Mesendoderm (in vitro differentiated cells): ENCODE results near the gene FBH1.
"Not testable (repeated sequence)": the region's sequence is repeated elsewhere in the genome, so short reads cannot be mapped to it uniquely, and the experiment has no call there.

Source experiments
- DNase-seq: peaks from one replicate; pipeline ENCODE4 v3.0.0; 2013
- H2AK5ac ChIP-seq: 2 replicates; pipeline ENCODE4 v1.6.1; 2013; ENCODE audit warnings: low read length, inconsistent platforms
- H2BK120ac ChIP-seq: 2 replicates; pipeline ENCODE4 v1.6.1; 2013; ENCODE audit warnings: low read depth, mild to moderate bottlenecking, low read length, moderate library complexity, mixed read lengths
- H2BK15ac ChIP-seq: replicated peaks from 2 replicates; pipeline ENCODE4 v1.6.1; 2013; ENCODE audit warnings: low read depth, mild to moderate bottlenecking, moderate library complexity
- H2BK5ac ChIP-seq: 2 replicates; pipeline ENCODE4 v1.6.1; 2013; ENCODE audit warnings: low read length, inconsistent platforms
- H3K18ac ChIP-seq: 2 replicates; pipeline ENCODE4 v1.6.1; 2013; ENCODE audit warnings: mild to moderate bottlenecking, low read length, mixed read lengths
- H3K23ac ChIP-seq: one replicate; pipeline ENCODE4 v1.6.1; 2013; ENCODE audit warnings: low read length
- H3K27ac ChIP-seq: 2 replicates; pipeline ENCODE4 v1.5.1; 2013; ENCODE audit warnings: low read depth, mild to moderate bottlenecking, inconsistent platforms, low read length, moderate library complexity
- H3K27me3 ChIP-seq: 2 replicates; pipeline ENCODE4 v1.6.1; 2013; ENCODE audit warnings: low read length, control low read depth, mild to moderate bottlenecking, inconsistent platforms; ENCODE audit not compliant: insufficient read depth, poor library complexity
- H3K36me3 ChIP-seq: 2 replicates; pipeline ENCODE4 v1.6.1; 2013; ENCODE audit warnings: low read length, inconsistent platforms; ENCODE audit not compliant: control insufficient read depth, insufficient read depth
- H3K4ac ChIP-seq: one replicate; pipeline ENCODE4 v1.6.1; 2013; ENCODE audit warnings: low read depth, mild to moderate bottlenecking, low read length, moderate library complexity
- H3K4me1 ChIP-seq: 2 replicates; pipeline ENCODE4 v1.6.1; 2013; ENCODE audit warnings: low read depth, low read length, inconsistent platforms; ENCODE audit not compliant: control insufficient read depth
- H3K4me2 ChIP-seq: 2 replicates; pipeline ENCODE4 v1.6.1; 2013; ENCODE audit warnings: low read length
- H3K4me3 ChIP-seq: 2 replicates; pipeline ENCODE4 v1.5.1; 2013; ENCODE audit warnings: mild to moderate bottlenecking, low read length
- H3K56ac ChIP-seq: one replicate; pipeline ENCODE4 v1.6.1; 2013; ENCODE audit warnings: low read length
- H3K79me1 ChIP-seq: 2 replicates; pipeline ENCODE4 v1.6.1; 2013; ENCODE audit warnings: low read length, inconsistent platforms
- H3K79me2 ChIP-seq: 2 replicates; pipeline ENCODE4 v1.6.1; 2013; ENCODE audit warnings: mild to moderate bottlenecking, low read length; ENCODE audit not compliant: control insufficient read depth, insufficient read depth
- H3K9ac ChIP-seq: 2 replicates; pipeline ENCODE4 v1.6.1; 2013; ENCODE audit warnings: low read length, inconsistent platforms
- H4K5ac ChIP-seq: one replicate; pipeline ENCODE4 v1.6.1; 2013; ENCODE audit warnings: low read length
- H4K8ac ChIP-seq: one replicate; pipeline ENCODE4 v1.6.1; 2013; ENCODE audit warnings: low read depth, mild to moderate bottlenecking, control low read depth, low read length, moderate library complexity
- WGBS: extraction: QIAGEN DNeasy Blood & Tissue Kit; methylation state at CpG from one replicate; pipeline ENCODE4 v1.1.7; 2013; ENCODE audit warnings: low lambda C conversion rate, missing lambda C conversion rate; ENCODE audit not compliant: insufficient coverage; ENCODE audit errors: extremely low coverage; 5-methylcytosine and 5-hydroxymethylcytosine counted together

FBH1 gene

DNA sequence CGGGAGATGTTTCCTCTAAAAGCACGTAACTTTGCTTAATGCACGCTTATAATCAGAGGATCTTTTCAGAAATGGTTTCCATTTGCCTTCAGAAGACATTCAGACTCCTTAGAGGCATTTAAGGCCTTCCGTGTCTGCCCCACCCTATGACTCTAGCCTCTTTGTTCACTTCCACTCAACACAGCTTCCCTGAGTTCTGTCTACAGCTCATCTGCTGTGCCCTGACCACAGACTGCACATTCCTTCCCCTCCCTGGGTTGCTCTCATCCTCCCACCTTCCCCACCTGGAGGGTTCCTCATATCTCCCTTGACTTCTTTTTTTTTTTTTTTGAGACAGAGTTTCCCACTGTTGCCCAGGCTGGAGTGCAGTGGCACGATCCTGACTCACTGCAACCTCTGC, 16.6 kb downstream of the FBH1 start:
- Histone ChIP-seq H3K4me2 (no peak overlapping the region), H2BK120ac (no peak overlapping the region), H3K27ac (no peak overlapping the region), H3K4me3 (no peak overlapping the region), H3K27me3 (no peaks in the 10 kb centered on the region), H3K4ac (no peak overlapping the region), H4K5ac (no peak overlapping the region), H3K56ac (no peak overlapping the region), H3K9ac (no peak overlapping the region), H2AK5ac (no peak overlapping the region), H3K4me1 (no peaks in the 10 kb centered on the region), H3K79me2 (no peaks in the 10 kb centered on the region), H3K79me1 (peaks cover 4% of the 10 kb centered on the region), H3K36me3 (peaks cover 11% of the 10 kb centered on the region), H2BK15ac (no peak overlapping the region), H4K8ac (no peak overlapping the region), H2BK5ac (no peak overlapping the region), H3K23ac (no peak overlapping the region), H3K18ac (no peak overlapping the region)
- WGBS = no CpG with 5 or more reads among the region's 5 CpGs
- DNase-seq = no peak

DNA sequence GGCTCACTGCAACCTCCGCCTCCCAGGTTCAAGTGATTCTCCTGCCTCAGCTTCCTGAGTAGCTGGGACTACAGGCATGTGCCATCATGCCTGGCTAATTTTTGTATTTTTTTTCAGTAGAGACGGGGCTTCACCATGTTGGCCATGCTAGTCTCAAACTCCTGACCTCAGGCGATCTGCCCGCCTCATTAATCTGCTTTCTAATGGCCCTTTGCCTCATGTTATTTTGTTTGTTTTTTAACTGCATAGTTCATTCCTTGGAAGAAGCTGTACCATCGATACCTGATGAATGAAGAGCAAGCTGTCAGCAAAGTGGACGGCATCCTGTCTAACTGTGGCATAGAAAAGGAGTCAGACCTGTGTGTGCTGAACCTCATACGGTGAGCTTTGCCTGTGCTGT, 18.6 kb downstream of the FBH1 start:
- H3K9ac ChIP-seq, H4K5ac ChIP-seq, H3K4me3 ChIP-seq, H4K8ac ChIP-seq, H2AK5ac ChIP-seq, H3K18ac ChIP-seq, H2BK5ac ChIP-seq, H3K79me1 ChIP-seq, H3K4me2 ChIP-seq, H3K4ac ChIP-seq, DNase-seq, H3K4me1 ChIP-seq, H3K27me3 ChIP-seq, H3K27ac ChIP-seq, H2BK15ac ChIP-seq, H3K23ac ChIP-seq, H3K79me2 ChIP-seq, H3K56ac ChIP-seq, H2BK120ac ChIP-seq: not testable (repeated sequence)
- no CpG with 5 or more reads among the region's 7 CpGs for WGBS
- H3K36me3 ChIP-seq = peaks cover 13% of the 10 kb centered on the region

DNA sequence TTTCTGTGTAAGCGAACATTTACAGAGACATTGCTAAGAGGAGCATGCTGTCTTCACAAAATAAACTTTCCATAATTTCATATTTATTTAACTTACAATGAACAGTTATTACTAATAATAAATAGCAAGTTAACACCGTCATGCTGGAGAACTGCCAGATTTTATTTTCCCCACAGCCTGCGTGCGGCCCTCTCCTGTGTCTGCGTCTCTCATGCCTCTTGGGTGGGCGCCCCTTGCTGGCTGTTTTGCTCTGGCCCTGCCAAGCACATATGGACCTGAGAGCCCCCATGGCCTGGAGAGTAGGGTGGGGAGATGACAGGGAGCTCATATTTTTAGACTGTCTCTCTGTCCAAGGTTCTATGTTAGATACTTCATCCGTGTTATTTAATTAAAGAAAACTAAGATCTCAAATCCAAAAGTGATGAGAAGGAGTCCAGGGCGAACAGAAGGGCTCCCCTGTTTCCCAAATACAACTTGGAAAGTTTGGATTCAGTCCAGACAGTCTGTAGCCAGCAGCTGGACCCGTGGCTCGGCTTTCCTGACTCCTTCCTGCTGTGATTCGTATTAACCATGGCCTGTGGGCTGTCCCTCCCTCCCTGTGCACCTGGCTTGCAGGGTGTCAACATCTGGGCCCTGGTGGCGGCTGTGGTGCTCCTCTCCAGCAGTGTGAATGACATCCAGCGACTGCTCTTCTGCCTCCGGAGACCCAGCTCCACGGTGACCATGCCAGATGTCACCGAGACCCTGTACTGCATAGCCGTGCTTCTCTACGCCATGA, 20.5 kb downstream of the FBH1 start:
- Histone ChIP-seq H3K27me3 (no peaks in the 10 kb centered on the region), H3K4me2 (no peak overlapping the region), H3K79me1 (peaks cover 2% of the 10 kb centered on the region), H3K9ac (no peak overlapping the region), H2BK120ac (no peak overlapping the region), H3K4ac (no peak overlapping the region), H3K36me3 (peaks cover 24% of the 10 kb centered on the region), H3K27ac (no peak overlapping the region), H2BK15ac (no peak overlapping the region), H3K23ac (no peak overlapping the region), H3K4me1 (no peaks in the 10 kb centered on the region), H3K18ac (no peak overlapping the region), H3K4me3 (no peak overlapping the region), H4K5ac (no peak overlapping the region), H2AK5ac (no peak overlapping the region), H3K56ac (no peak overlapping the region), H4K8ac (no peak overlapping the region), H3K79me2 (no peaks in the 10 kb centered on the region), H2BK5ac (no peak overlapping the region)
- WGBS = 100% methylated on average over 1 of the region's 18 CpGs
- no peak for DNase-seq

DNA sequence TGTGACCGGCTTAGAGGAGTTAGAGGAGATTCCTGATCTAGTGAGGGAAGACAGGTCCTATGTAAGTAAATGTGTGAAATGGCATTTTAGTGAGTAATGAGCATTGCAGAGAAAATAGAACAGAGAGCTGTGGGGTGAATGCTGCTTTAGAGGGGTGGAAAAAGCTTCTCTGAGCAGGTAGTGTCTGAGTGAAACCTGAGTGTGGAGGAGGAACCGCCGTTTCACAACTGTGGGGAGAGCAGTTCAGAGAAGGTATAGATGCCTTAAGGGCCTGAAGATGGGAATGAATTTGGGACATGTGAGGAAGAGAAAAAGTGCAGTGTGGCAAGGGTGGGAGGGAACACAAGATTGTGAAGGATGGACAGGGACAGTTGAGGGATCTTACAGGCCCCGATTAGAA, 21.6 kb downstream of the FBH1 start:
- no peaks in the 10 kb centered on the region for H3K79me2 ChIP-seq
- H3K36me3 ChIP-seq = peaks cover 28% of the 10 kb centered on the region
- no peak overlapping the region for H3K27ac ChIP-seq
- no peak overlapping the region for H4K5ac ChIP-seq
- no peak for DNase-seq
- no peak overlapping the region for H3K4me2 ChIP-seq
- H3K9ac ChIP-seq = no peak overlapping the region
- no peak overlapping the region for H3K23ac ChIP-seq
- H3K18ac ChIP-seq = no peak overlapping the region
- no peak overlapping the region for H2BK5ac ChIP-seq
- no peaks in the 10 kb centered on the region for H3K27me3 ChIP-seq
- no peak overlapping the region for H2AK5ac ChIP-seq
- H2BK120ac ChIP-seq = no peak overlapping the region
- WGBS = no CpG with 5 or more reads among the region's 4 CpGs
- no peak overlapping the region for H4K8ac ChIP-seq
- no peaks in the 10 kb centered on the region for H3K79me1 ChIP-seq
- no peak overlapping the region for H3K4me3 ChIP-seq
- no peak overlapping the region for H3K56ac ChIP-seq
- no peak overlapping the region for H3K4ac ChIP-seq
- H2BK15ac ChIP-seq = no peak overlapping the region
- no peaks in the 10 kb centered on the region for H3K4me1 ChIP-seq

DNA sequence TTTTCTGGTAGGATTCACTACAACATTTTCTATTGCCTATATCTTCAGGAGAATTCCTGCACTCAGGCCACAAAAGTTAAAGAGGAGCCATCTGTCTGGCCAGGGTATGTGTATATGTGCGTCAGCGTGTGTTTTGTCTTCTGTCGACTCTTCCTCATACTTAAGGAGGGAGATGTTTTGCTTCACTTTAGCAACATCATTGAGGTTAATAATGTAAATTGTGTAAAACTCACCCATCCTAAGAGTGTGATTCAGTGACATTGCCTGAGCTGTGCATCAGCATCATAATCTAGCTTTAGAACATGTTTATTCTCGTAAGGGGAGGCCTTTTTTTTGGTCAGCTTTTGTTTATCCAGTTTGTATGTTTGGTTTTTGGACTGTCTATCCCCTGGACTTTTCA, 23.7 kb downstream of the FBH1 start:
- Histone ChIP-seq H4K5ac (no peak overlapping the region), H3K79me2 (no peaks in the 10 kb centered on the region), H3K23ac (no peak overlapping the region), H3K18ac (no peak overlapping the region), H3K9ac (no peak overlapping the region), H3K79me1 (no peaks in the 10 kb centered on the region), H3K27me3 (no peaks in the 10 kb centered on the region), H2BK5ac (no peak overlapping the region), H3K56ac (no peak overlapping the region), H3K4me3 (no peak overlapping the region), H3K27ac (no peak overlapping the region), H3K4ac (no peak overlapping the region), H3K4me2 (no peak overlapping the region), H2BK15ac (no peak overlapping the region), H4K8ac (no peak overlapping the region), H3K4me1 (no peaks in the 10 kb centered on the region), H3K36me3 (peaks cover 34% of the 10 kb centered on the region), H2AK5ac (no peak overlapping the region), H2BK120ac (no peak overlapping the region)
- no CpG with 5 or more reads among the region's 4 CpGs for WGBS
- no peak for DNase-seq

DNA sequence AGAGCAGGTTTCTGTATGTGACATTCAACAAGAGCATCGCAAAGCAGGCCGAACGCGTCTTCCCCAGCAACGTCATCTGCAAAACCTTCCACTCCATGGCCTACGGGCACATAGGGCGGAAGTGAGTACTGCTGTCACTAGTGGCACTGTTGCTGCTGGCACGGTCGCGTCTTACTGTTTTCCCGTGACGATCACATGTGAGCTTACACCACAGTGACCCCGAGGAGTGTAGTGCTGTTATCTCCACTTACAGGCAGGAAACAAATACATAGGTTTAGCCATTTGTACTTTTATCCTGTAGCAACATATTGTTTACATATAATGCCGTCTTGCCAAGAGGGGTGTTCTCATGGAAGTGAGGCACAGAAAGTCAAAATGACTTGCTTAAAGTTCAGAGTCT, 25.4 kb downstream of the FBH1 start:
- Histone ChIP-seq H2AK5ac (no peak overlapping the region), H4K5ac (no peak overlapping the region), H3K9ac (no peak overlapping the region), H3K36me3 (peaks cover 36% of the 10 kb centered on the region), H3K4me2 (no peak overlapping the region), H3K4ac (no peak overlapping the region), H2BK120ac (no peak overlapping the region), H4K8ac (no peak overlapping the region), H3K79me2 (no peaks in the 10 kb centered on the region), H3K4me3 (no peak overlapping the region), H3K18ac (no peak overlapping the region), H3K23ac (no peak overlapping the region), H2BK15ac (no peak overlapping the region), H2BK5ac (no peak overlapping the region), H3K4me1 (no peaks in the 10 kb centered on the region), H3K56ac (no peak overlapping the region), H3K27ac (no peak overlapping the region), H3K79me1 (no peaks in the 10 kb centered on the region), H3K27me3 (no peaks in the 10 kb centered on the region)
- WGBS = no CpG with 5 or more reads among the region's 14 CpGs
- no peak for DNase-seq
